GM12872 (cell line): ENCODE data around the gene ANKRD34B.

Experiments used
- CTCF ChIP-seq: IDR thresholded peaks from 3 replicates; pipeline ENCODE4 v1.5.1; 2011; ENCODE audit warnings: low read depth, mild to moderate bottlenecking, low read length, moderate library complexity; ENCODE audit not compliant: insufficient read depth

Gene ANKRD34B

DNA sequence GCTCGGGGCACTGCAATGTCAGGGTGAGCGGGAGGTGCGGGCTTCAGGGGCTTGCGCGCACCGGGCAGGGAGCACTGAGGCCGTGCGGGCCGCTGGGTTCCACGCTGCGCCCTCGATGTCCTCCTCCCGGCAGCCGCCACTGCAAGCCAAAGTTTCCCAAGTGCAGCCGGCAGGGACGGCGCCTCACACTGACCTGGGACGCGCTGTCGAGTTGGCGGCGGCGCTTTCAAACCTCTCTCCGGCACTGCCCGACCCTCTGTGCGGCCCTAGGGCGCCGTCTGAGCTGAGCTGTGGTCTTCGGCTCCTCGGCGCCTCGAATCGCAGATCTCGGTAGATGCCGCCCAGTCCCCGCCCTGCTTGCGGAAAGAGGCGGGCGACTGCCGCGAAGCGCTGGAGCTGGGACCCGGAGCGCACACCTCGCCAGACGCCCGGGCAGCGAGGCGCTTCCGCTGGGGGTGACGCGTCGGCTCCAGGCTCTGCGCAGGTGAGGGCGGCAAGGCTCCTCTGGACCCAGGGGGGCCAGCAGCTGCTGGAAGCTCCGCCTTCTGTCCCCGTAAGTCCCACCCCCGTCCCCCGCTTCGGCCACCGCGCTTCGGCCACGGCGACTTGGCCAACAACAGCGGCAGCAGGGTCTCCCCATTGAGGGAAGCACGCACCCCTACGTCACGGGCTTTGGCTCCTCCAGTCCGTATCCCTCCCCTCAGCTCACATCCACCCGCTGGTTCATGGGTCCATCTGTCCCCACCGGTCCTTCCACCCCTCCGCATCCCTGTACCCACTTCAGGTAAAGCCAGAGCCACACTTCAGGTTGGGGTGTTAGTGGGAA lies at the start of gene ANKRD34B:
Gene ANKRD34B (minus strand): TSS at position 320 of the 826 bp plus-strand sequence. CDS start 10,261 bp downstream, outside the sequence.
- no peak for TF ChIP-seq CTCF

GRCh38 chr5:80619086-80619485 lies 49.0 kb upstream of the ANKRD34B start:
- no peak for TF ChIP-seq CTCF

DNA sequence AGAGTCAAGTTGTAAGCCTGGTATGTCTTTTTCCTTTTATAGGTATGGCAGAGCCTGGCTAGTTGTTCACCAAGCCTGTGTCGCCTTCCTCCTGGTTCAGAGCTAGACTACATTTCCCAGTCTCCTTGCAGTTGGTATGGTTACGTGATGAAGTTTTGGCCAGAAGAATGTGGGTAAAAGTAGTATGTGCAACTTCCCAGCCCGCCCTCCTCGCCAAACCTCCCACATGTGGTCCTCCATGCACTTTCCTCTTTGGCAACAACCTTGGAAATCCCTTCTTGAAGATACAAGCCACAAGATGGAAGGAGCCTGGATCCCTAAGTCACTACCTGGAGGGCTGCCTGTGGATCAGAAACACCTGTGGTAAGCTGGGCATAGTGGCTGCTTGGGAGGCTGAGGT lies 48.4 kb upstream of the ANKRD34B start:
- TF ChIP-seq CTCF, result no peak

DNA sequence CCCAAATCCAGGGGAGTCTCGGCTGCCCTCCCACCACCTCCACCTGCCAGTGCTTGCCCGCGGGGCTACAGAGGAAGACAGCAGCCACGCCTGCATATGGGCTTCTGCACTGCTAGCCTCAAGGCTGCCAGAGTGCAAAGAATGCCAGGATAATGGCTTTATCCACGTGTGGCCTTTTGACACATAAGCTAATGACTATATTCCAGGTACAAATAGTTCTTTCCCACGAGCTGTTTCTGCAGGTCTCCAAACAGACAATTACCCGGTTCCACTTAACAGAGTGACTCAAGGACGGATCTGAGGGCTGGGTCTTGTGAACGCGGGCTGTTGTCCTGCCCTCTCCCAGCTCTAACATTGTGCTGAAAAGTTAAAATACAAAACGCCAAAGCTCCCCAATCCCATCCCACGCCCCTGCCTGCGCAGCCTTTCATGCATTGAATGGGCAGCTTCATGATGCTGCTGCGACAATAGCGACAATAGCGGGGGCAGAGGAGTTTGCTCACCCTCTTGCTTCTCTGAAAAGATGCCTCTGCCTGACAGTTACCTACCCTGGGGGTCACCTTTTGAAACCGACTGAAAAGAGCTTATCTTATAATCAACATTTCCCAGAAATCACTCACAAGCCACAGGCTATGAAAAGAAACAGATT lies 45.3 kb upstream of the ANKRD34B start:
- no peak for TF ChIP-seq CTCF

DNA sequence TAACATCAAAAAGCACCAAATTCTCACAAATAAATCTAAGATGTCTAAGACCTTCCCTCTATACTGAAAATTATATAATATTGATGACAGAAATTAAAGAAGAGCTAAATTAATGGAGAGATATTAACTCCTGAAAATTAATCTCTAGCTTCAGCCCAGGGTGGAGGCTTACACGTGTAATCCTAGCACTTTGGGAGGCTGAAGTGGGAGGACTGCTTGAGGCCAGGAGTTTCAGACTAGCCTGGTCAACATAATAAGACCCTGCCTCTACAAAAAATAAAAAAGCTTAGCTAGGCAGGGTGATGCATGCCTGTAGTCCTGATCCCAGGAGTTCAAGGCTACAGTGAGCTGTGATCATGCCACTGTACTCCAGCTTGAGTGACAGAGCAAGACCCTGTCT lies 39.6 kb upstream of the ANKRD34B start:
- no peak for TF ChIP-seq CTCF

DNA sequence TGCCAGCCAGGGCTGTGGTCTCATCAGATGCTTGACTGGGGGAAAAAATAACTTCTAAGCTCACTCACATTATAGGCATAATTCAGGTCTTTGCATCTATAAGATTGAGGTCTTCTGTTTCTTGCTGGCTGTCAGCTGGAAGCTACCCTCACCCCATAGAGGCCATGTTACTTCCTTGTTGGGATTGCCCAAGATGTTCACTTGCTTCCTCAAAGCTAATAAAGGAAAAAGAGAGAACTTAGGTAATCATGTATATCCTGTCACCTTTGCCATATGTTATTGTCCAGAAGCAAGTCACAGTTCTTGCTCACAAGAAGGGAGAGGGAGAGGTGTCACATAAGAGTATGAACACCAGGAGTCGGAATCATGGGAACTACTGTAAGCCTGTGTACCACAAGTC lies 38.7 kb upstream of the ANKRD34B start:
- no peak for TF ChIP-seq CTCF

DNA sequence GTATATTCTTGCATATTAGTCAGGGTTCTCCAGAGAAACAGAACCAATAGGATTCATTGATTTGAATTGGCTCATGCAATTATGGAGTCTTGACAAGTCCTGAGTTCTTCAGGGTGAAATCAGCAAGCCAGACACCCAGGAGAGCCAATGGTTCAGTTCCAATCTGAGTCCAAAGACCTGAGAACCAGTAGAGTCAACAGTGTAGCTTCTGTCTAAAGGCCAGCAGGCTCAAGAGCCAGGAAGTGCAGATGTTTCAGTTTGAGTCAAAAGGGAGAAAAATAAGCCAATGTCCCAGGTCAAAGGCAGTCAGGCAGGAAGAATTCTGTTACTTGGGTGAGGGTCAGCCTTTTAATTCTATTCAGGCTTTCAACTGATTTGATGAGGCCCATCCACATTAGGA lies 37.8 kb upstream of the ANKRD34B start:
- TF ChIP-seq CTCF, result no peak
